Body of pancreas (tissue), 4 donors: ENCODE results near the gene TRIM44. TPM values are rescaled to one million over a fixed set of nuclear protein-coding genes. Genes with fewer than 3 reads are reported as not detected.
A peak's percentile ranks its signal among the peaks of the same experiment; 100 is the strongest.

Experiments
- ATAC-seq: fragments of 150-250 bp; one replicate; pipeline ENCODE4 v1.9.1; 2016
- DNase-seq, 4 donors: peaks; one replicate each; pipeline ENCODE4 v3.0.0-alpha.2; 2019
- H3K27ac ChIP-seq, 4 donors: fragments of 200-600 bp; sonication (generic); 1 replicate in 3 of 4; 2 replicates in 1 of 4; pipeline versions ENCODE4 v1.5.1 to v1.6.1; 2016 to 2019; ENCODE audit warnings: mild to moderate bottlenecking in 1 of 4, mixed read lengths in 1 of 4, moderate library complexity in 1 of 4
- H3K27me3 ChIP-seq, 2 donors: fragments of 200-600 bp; sonication (generic); one replicate each; pipeline ENCODE4 v1.6.0; 2016; ENCODE audit warnings: mild to moderate bottlenecking in 1 of 2
- H3K36me3 ChIP-seq, 2 donors: fragments of 200-600 bp; sonication (generic); replicated peaks in 1 of 2; 2 replicates each; pipeline ENCODE4 v1.5.1; 2016; ENCODE audit warnings: low read depth in 2 of 2; ENCODE audit not compliant: insufficient read depth in 1 of 2
- H3K4me1 ChIP-seq: fragments of 200-600 bp; sonication (generic); one replicate; pipeline ENCODE4 v1.6.0; 2016
- H3K4me3 ChIP-seq, 2 donors: fragments of 200-600 bp; sonication (generic); 1 replicate in 1 of 2; 2 replicates in 1 of 2; pipeline ENCODE4 v1.5.1; 2016 to 2019
- H3K9me3 ChIP-seq, 3 donors: fragments of 200-600 bp; sonication (generic); 1 replicate in 2 of 3; 2 replicates in 1 of 3; pipeline ENCODE4 v1.5.1; 2016
- CTCF ChIP-seq, 7 experiments: fragments of 450-650 bp in 4 of 7; fragments of 200-600 bp in 3 of 7; sonication (generic) in 3 of 7; IDR thresholded peaks; one replicate each; pipeline ENCODE4 v1.5.1; 2016 to 2019; ENCODE audit warnings: antibody characterized with exemption in 7 of 7
- POLR2A ChIP-seq, 3 donors: fragments of 450-650 bp; IDR thresholded peaks; one replicate each; pipeline ENCODE4 v1.6.1; 2016; ENCODE audit warnings: antibody characterized with exemption in 3 of 3, mild to moderate bottlenecking in 2 of 3
- WGBS, 2 donors: methylation state at CpG; one replicate each; pipeline ENCODE4 v1.1.5; 2017; 5-methylcytosine and 5-hydroxymethylcytosine counted together
- intact Hi-C: fragments of 100-400 bp; cut with DNase I; formaldehyde crosslinking; loops from one replicate; pipeline ENCODE4 v1.15.1; 2023
- total RNA-seq, 2 donors: library from RNA; depleted of rRNA; stranded (reverse); fragments of >200 nt; gene quantifications; one replicate each; pipeline ENCODE4 v1.1.0, GENCODE V29; 2016

Gene TRIM44
- total RNA-seq, 2 donors from 2014 or later = 17.4 to 81.7 TPM

- no peak for ATAC-seq
- intact Hi-C loops = no loop called here
- DNase-seq = no peak
- no peaks in the 10 kb centered on the region for H3K9me3 ChIP-seq
- H3K4me1 ChIP-seq = peaks cover 9% of the 10 kb centered on the region
- H3K27me3 ChIP-seq = no peaks in the 10 kb centered on the region
- H3K36me3 ChIP-seq = no peaks in the 10 kb centered on the region
- no peak overlapping the region for H3K4me3 ChIP-seq
- TF ChIP-seq POLR2A (IDR thresholded peaks at IDR 0.05) = no peak
- no peak for TF ChIP-seq CTCF (IDR thresholded peaks at IDR 0.05)
- 74 to 84% methylated on average over 7 of the region's 7 CpGs for WGBS, 2 donors
- no peak overlapping the region for H3K27ac ChIP-seq
Observed at GRCh38 chr11:35850191-35850590, 187.6 kb downstream of the TRIM44 start.

GRCh38 chr11:35851342-35851741, 188.8 kb downstream of the TRIM44 start:
- DNase-seq (no peak), ATAC-seq (no peak)
- H3K9me3 ChIP-seq = no peaks in the 10 kb centered on the region
- no peaks in the 10 kb centered on the region for H3K27me3 ChIP-seq
- no peaks in the 10 kb centered on the region for H3K36me3 ChIP-seq
- H3K27ac ChIP-seq = no peak overlapping the region
- no peak overlapping the region for H3K4me3 ChIP-seq
- intact Hi-C loops = no loop called here
- peaks cover 9% of the 10 kb centered on the region for H3K4me1 ChIP-seq
- WGBS, 2 donors = 82 to 96% methylated on average over 5 to 6 of the region's 6 CpGs
- TF ChIP-seq CTCF (IDR thresholded peaks at IDR 0.05) (no peak), POLR2A (IDR thresholded peaks at IDR 0.05) (no peak)

- ATAC-seq (no peak), DNase-seq (peak in 3 of 4 donors; percentile 13 to 22 (median 20))
- H3K27me3 ChIP-seq = no peaks in the 10 kb centered on the region
- peaks cover 9% of the 10 kb centered on the region for H3K4me1 ChIP-seq
- TF ChIP-seq POLR2A (IDR thresholded peaks at IDR 0.05) = no peak
- TF ChIP-seq CTCF (IDR thresholded peaks at IDR 0.05) = no peak
- no peaks in the 10 kb centered on the region for H3K36me3 ChIP-seq
- intact Hi-C loops = no loop called here
- WGBS, 2 donors = 49 to 87% methylated on average over 6 of the region's 6 CpGs
- H3K4me3 ChIP-seq = no peak overlapping the region
- H3K27ac ChIP-seq = no peak overlapping the region
- no peaks in the 10 kb centered on the region for H3K9me3 ChIP-seq
Observed at GRCh38 chr11:35852056-35852455, 189.5 kb downstream of the TRIM44 start.

- ATAC-seq (no peak), DNase-seq (no peak)
- TF ChIP-seq CTCF (IDR thresholded peaks at IDR 0.05) (no peak), POLR2A (IDR thresholded peaks at IDR 0.05) (no peak)
- no peaks in the 10 kb centered on the region for H3K9me3 ChIP-seq
- no peaks in the 10 kb centered on the region for H3K36me3 ChIP-seq
- 92% methylated on average over 5 of the region's 5 CpGs for WGBS, 2 donors
- H3K27ac ChIP-seq = no peak overlapping the region
- peaks cover 9% of the 10 kb centered on the region for H3K4me1 ChIP-seq
- intact Hi-C loops = no loop called here
- no peak overlapping the region for H3K4me3 ChIP-seq
- H3K27me3 ChIP-seq = no peaks in the 10 kb centered on the region
Observed at GRCh38 chr11:35853971-35854370, 191.4 kb downstream of the TRIM44 start.

GRCh38 chr11:35855671-35856070, 193.1 kb downstream of the TRIM44 start:
- no peak for TF ChIP-seq POLR2A (IDR thresholded peaks at IDR 0.05)
- TF ChIP-seq CTCF (IDR thresholded peaks at IDR 0.05) = no peak
- intact Hi-C loops = no loop called here
- H3K9me3 ChIP-seq = no peaks in the 10 kb centered on the region

More at GRCh38 chr11:35855671-35856070, 193.1 kb downstream of the TRIM44 start:
- DNase-seq (no peak), ATAC-seq (no peak)
- Histone ChIP-seq H3K27ac (no peak overlapping the region), H3K27me3 (no peaks in the 10 kb centered on the region), H3K4me1 (peaks cover 9% of the 10 kb centered on the region), H3K36me3 (no peaks in the 10 kb centered on the region), H3K4me3 (no peak overlapping the region)
